CD4-positive, alpha-beta T cell treated with Interferon gamma for 1 hour (primary cell): ENCODE data around the gene MIS18A.
"Not testable (repeated sequence)": the region's sequence is repeated elsewhere in the genome, so short reads cannot be mapped to it uniquely, and the experiment has no call there.

Source experiments
- DNase-seq: peaks from one replicate; pipeline ENCODE4 v3.0.0-alpha.2; 2020

MIS18A gene

GRCh38 chr21:32278518-32279376 is at the start of gene MIS18A:
Gene MIS18A (minus strand): TSS chr21:32279049. CDS start chr21:32279014, 35 bp downstream.
- DNase-seq: peak; percentile 96

- no peak for DNase-seq
Observed at GRCh38 chr21:32328595-32328994, 49.7 kb upstream of the MIS18A start.

GRCh38 chr21:32325706-32326105 is 46.9 kb upstream of the MIS18A start:
- DNase-seq: no peak

GRCh38 chr21:32322676-32323075 is 43.8 kb upstream of the MIS18A start:
- DNase-seq: no peak

GRCh38 chr21:32322103-32322502 is 43.3 kb upstream of the MIS18A start:
- no peak for DNase-seq

- no peak for DNase-seq
Observed at GRCh38 chr21:32321480-32321879, 42.6 kb upstream of the MIS18A start.

- DNase-seq: no peak
Observed at GRCh38 chr21:32320726-32321125, 41.9 kb upstream of the MIS18A start.

- no peak for DNase-seq
Observed at GRCh38 chr21:32320059-32320458, 41.2 kb upstream of the MIS18A start.

GRCh38 chr21:32319012-32319411 is 40.2 kb upstream of the MIS18A start:
- DNase-seq: no peak

- DNase-seq: no peak
Observed at GRCh38 chr21:32317726-32318125, 38.9 kb upstream of the MIS18A start.

- DNase-seq: no peak
Observed at GRCh38 chr21:32316361-32317215, 37.7 kb upstream of the MIS18A start.

GRCh38 chr21:32315511-32316281 is 36.8 kb upstream of the MIS18A start:
- DNase-seq: no peak

GRCh38 chr21:32314806-32315205 is 36.0 kb upstream of the MIS18A start:
- no peak for DNase-seq

GRCh38 chr21:32312976-32313375 is 34.1 kb upstream of the MIS18A start:
- DNase-seq: no peak

GRCh38 chr21:32312326-32312725 is 33.5 kb upstream of the MIS18A start:
- no peak for DNase-seq

GRCh38 chr21:32311621-32312020 is 32.8 kb upstream of the MIS18A start:
- DNase-seq: no peak

GRCh38 chr21:32310976-32311375 is 32.1 kb upstream of the MIS18A start:
- not testable (repeated sequence) for DNase-seq

GRCh38 chr21:32309906-32310460 is 31.1 kb upstream of the MIS18A start:
- DNase-seq: no peak

- DNase-seq: no peak
Observed at GRCh38 chr21:32308696-32309095, 29.8 kb upstream of the MIS18A start.

GRCh38 chr21:32307706-32308105 is 28.9 kb upstream of the MIS18A start:
- DNase-seq: no peak

- DNase-seq: no peak
Observed at GRCh38 chr21:32306021-32306780, 27.4 kb upstream of the MIS18A start.

GRCh38 chr21:32304998-32305397 is 26.1 kb upstream of the MIS18A start:
- DNase-seq: no peak
